HG02885 (cell line): ENCODE measurements around the gene SPG21.
"Not testable (repeated sequence)": the region's sequence is repeated elsewhere in the genome, so short reads cannot be mapped to it uniquely, and the experiment has no call there.

Experiments
- ATAC-seq: cut with Tn5 transposase; IDR thresholded peaks from one replicate; pipeline ENCODE4 v1.9.1; 2021; ENCODE audit warnings: mild to moderate bottlenecking; ENCODE audit not compliant: unreplicated experiment, poor library complexity

Gene SPG21, protein sequence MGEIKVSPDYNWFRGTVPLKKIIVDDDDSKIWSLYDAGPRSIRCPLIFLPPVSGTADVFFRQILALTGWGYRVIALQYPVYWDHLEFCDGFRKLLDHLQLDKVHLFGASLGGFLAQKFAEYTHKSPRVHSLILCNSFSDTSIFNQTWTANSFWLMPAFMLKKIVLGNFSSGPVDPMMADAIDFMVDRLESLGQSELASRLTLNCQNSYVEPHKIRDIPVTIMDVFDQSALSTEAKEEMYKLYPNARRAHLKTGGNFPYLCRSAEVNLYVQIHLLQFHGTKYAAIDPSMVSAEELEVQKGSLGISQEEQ

DNA sequence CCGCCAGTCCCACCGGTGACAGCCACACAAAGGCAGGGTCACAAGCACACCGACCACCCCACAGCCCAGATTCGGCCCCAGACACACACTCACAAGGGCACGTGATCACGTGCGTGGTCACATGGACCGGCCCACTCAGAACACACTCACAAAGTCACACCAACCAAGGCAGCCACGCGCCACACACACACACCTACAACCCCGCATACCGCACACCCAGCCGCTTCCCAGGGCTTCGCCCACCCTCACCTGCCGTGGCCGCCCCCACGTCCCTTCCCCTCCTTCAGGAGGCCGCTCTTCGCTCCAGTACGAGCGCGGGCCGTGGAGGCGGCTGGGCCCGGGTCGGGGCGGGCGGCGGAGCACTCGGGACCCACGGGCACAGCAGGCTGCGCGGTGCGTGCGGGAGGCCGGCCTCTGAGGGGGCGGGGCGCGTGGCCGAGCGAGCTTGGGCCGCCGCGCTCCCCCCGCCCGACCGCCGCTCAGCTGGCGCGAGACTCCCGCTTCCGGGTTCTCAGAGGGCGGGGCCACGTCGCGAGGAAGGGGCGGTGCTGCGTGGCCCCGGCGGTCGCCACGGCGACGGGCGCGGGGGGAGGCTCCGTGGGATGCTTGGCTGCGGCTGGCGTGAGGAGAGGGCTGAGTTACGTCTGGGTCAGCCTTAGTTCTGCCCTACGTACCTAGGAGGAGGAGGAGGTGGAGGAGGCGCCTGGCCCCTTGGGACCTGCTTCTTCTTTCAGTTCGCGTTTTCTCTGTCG is at the start of gene SPG21:
SPG21 (minus strand) TSS at position 499 of the 752 bp plus-strand sequence. CDS start 6,345 bp downstream, outside the sequence.
- peak; percentile 97 for ATAC-seq

DNA sequence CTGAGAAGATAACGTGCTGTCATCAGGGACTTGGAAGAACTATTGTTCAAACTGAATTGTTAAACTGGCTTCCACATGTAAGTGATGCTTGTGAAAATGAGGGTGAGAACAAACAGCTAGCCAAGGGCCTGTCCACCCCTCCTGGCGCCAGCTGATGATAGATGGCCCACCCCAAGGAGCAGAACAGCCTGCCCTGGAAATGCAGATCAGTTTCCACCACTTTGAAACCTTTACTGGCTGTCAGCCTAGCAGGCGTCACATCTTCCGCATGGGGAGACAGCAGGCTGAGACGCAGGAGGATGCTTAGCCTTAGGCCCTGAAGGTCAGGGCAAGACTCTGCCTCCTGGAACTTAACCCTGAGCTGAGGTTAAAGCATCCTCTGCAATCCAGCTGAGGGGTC is 49.1 kb upstream of the SPG21 start:
- ATAC-seq = no peak

DNA sequence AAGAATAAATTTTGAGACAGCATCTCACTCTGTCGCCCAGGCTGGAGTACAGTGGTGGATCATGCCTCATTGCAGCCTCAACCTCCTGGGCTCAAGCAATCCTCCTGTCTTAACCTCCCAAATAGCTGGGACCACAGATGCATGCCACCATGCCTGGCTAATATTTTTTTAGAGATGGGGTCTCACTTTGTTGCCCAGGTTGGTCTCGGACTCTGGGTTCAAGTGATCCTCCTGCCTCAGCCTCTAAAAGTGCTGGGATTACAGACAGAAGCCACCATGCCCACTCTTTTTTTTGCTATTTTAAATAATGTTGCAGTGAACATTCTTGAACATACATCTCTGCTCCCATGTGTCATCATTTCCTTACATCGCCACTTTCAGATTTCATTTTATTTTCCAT is 48.7 kb upstream of the SPG21 start:
- ATAC-seq = no peak

DNA sequence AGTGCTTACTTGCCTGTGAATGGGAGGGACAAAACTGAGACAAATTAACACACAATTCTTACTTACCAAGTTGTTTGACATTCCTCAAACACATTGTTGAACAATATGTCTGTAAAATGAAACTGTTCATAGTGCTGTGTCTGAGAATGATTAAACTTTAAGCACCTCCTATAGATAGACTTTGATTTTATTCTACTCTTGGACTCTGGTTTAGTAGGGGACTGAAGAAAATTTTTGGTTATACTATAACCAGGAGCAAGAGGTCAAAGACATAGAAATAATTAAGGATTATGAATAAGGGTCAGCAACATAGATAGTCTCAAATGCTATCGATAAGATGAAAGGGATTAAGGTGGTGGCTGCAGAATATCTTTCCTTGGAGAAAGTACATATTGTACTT is 47.6 kb upstream of the SPG21 start:
- ATAC-seq = no peak

DNA sequence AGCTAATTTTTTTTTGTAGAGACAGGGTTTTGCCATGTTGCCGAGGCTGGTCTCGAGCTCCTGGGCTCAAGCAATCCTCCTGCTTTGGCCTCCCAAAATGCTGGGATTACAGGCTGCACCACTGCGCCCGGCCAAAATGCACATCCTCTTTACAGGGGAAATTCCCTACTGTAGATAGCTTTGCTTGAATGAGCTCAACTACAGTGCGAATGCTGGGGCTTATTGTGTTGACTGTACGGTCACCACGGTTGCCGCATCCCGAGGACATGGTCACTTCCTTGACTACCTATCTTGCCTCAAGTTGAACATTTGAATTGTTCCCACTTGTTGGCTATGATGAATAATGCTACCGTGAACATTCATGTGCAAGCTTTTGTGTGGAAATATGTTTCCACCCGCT is 45.0 kb upstream of the SPG21 start:
- no peak for ATAC-seq

DNA sequence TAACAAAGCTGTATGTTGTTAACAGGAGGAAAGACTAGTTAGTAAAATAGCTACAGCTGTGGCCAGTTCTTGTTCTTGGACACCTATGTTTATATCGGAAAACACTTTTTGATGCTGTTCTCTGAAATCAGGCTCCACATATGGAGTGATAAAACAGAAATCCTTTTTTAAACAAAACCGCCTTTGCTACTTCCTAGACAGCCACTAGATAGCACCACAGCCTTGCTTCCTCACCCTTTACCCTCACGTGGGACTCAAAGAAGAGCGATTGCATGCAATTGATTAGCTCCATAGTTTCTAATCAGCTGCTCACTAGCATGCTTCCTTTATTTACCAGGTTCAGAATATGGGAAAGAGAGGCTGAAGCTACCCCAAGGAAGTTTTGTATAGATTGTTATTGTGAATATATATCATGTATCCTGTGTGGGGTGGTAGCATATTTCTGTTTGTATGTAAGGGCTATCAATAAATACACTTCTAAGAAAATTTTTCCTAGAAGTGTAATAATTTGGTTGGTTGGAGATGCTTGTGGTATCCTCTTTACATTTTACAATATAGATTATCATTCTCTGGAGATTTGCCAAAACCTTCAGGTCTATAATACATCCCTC is 44.0 kb upstream of the SPG21 start:
- no peak for ATAC-seq

DNA sequence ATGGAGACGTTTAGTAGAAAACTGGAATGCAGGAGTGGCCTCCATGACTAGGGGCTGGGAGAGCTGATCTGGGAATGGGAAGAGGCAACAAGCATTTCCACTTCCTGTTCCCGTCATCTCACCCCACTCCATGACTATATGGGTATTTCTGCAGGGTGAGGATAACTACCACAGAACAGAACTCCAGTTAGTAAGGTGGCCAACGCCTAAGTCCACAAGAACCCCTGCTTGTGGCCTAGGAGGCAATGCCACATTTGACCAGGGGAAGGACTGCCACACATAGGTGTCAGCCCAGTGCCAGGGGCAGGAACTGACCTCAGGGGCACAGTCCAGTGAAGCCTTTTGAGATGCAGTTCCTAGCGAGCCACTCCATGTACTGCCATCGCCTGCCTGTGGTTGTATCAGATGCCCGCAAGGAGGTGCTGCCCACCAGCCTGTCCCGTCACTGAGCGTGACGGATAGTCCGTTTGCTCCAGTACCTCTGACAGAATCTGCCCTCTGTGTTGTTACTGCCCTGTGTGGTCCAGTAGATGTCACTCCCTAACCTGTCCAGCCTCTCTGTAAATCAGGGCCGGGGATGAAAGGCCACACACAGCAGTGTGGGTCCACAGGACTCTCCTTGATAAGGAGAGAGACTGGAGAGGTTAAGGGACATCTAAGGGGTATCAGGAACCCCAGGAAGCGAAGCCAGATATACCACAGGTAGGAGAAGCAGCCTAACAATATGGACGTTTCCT is 43.3 kb upstream of the SPG21 start:
- no peak for ATAC-seq

DNA sequence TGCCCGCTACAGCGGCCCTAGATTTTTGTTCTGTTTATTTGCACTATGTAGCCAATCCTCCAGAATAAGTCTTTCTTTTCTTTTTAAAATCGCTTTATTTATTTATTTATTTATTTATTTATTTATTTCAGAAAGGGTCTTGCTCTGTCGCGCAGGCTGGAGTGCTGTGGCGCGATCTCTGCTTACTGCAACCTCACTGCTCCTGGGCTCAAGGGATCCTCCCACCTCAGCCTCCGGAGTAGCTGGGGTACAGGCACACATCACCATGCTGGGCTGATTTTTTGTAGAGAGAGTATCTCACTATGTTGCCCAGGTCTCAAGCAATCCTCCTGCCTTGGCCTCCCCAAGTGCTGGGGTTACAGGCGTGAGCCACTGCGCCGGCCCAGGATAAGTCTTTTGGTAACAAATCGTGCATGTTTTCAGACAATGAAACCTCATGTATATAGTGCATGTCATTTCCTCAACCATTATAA is 40.1 kb upstream of the SPG21 start:
- no peak for ATAC-seq

DNA sequence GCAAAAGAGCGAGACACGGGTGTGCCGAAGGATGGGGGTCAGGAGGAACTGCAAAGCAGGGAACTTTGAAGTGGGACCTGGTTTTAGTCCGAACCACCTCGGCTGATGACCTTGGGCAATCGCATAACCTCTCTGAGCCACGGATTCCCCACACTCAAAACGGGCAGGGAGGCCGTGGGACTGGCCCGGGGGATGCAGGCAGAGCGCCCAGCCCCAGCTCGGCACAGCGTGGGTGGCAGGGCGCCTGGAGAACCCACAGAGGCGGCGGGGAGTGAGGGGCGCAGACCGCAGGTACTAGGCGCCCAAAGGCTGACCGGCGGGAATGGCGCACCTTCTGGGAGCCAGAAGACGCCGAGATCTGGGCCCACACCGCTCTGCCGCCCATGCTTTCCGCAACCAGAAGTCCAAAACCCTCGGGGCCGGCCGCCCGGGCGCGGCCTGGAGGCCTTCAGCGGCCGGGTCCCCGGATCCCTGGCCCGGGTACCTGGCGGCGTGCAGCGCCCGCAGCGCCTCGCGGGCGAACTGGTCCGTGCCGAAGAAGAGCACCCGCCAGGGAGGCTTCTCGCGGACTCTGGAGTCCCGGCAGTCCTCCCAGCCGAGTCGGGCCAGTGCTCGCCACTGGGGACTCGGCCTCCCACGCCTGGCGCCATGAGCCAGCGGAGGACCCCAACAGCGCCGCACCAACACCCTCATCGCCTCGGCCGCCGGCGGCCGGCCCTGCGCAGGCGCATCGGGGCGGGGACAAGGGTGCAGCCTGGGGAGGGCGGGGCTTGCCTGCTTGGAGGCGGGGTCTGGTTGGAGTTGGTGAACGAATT is 39.4 kb upstream of the SPG21 start, which contains the start of gene MTFMT:
MTFMT (minus strand) TSS at position 719 of the 815 bp plus-strand sequence; CDS start at position 693, 26 bp downstream.
- peak; percentile 89 for ATAC-seq

DNA sequence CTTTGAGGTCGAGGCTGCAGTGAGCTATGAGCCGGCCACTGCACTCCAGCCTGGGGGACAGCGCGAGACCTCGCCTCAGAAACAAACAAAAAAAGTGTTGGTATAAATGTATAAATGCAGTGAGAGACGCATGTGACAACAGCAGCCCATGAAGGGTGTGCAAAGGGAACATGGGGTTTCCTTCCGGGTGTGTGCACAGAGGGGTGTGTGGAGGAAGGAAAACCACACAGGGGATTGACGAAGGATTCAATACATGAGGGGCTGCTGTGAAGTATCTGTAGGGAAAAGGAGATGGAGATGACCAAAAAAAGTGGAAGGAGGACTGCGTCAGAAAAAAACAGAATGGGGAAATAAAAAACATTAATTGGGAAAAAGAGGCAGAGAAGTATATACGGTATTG is 38.6 kb upstream of the SPG21 start:
- no peak for ATAC-seq

DNA sequence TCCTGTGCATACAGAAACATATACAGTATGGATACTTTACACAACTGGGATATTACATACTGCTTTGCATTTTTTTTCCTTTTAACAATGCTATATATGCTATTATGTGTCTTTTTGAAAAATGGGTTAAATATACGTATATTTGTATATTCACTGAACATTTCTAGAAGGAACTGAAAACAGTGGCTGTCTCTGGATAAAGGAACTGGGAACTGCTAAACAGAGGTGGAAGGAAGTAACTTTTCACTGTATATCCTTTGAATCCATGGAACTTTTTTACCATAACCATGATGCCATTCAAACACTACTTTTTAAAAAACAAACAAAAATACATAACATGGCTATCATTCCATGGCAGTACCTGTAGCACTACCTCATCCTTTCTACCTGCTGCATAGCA is 37.9 kb upstream of the SPG21 start:
- ATAC-seq = no peak

DNA sequence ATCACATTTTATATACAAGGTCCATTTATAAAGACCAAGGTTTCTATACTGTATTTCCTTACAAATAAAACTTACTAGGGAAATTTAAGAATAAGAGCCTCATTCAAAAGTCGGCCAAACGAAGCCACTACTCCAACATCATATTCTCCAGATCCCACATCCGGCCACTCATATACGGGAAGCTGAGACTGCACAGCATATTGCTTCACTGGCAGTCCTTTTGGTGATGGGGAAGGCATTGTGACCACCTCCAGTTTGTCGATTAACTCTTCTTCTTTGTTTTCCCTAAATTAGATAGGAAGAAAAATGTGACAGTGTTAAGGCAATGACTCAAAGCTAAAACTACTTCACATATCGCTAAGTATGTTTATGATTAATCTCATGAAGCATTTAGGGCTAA is 37.0 kb upstream of the SPG21 start:
- ATAC-seq = no peak

DNA sequence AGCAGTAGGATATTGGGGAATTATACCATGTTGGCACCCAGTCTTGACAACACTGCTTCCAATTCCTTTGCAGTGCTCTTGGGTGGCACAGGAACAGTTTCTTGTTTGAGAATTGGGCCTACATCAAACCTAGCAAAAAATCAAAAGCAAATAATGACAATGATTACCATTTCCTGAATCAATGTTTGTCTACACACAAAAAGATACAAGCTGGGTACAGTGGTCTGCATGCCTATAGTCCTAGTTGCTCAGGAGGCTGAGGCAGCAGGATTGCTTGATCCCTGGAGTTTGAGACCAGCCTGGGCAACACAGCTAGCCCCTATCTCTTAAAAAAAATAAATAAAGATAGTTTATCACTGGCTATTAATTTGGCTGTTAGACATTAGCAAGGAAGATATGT is 31.8 kb upstream of the SPG21 start:
- no peak for ATAC-seq

DNA sequence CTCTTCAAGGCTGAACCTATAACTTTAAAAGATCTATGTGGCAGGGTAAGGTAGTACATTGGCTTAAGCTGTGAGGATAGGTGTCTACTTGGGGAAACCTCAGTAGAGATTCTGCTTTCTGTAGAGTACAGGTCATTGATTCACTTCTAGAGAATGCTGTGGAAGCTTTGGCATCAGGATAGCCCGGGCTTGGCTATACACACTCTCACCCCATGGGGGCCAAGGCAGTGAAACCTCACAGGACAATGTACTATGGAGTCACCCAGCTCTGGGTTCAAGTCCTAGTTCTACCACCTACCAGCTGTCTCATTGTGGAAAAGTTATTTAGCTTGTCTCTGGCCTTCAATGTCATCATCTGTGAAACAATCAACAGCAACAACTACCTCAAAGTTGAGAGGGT is 30.7 kb upstream of the SPG21 start:
- no peak for ATAC-seq

DNA sequence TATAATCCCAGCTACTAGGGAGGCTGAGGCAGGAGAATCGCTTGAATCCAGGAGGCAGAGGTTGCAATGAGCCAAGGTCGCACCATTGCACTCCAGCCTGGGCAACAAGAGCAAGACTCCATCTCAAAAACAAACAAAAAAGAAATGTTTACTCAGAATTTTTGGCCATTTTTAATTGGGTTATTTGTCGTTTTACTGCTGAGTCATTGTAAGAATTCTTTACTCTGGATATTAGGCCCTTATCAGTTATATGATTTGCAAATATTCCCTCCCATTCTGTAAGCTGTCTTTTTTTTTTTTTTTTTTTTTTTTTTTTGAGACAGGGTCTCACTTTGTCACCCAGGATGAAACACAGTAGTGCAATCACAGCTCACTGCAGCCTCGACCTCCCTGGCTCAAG is 21.5 kb upstream of the SPG21 start:
- not testable (repeated sequence) for ATAC-seq

DNA sequence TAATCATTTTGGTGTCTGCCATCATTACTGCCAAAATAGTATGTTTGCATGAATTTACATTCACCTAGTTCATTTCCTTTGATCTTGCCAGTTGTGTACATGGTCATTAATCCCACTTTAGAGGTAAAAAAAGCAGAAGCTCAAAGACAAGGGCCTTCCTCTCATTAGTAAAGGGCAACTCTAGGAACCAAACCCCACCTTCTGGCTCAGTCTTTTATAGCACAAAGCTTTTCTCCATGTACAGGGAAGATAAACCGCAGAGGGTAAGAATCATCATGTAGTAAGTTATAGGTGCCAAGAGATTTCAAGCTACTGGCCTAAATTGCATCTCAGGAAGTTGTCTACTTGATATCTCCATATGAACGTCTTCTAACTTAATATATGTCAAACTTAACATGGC is 19.3 kb upstream of the SPG21 start:
- ATAC-seq = no peak

DNA sequence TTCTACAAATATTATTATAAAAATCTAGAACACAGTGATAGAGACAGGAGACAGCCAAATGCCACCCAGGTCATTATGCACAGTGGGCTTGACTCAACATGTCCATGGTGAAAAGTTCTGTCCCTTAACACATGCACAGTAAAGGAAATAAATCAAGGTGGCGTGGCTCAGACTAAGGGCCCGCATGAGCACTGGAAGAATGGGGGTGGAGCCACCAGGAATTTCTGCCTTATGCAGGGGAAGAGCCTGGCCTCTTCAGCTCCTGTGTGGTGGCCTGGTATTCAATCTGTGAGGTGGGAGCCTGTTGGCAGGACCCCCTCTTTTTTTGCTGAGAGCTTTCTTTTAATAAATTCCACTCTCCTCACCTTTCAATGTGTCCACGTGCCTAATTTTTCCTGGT is 17.2 kb upstream of the SPG21 start:
- no peak for ATAC-seq

DNA sequence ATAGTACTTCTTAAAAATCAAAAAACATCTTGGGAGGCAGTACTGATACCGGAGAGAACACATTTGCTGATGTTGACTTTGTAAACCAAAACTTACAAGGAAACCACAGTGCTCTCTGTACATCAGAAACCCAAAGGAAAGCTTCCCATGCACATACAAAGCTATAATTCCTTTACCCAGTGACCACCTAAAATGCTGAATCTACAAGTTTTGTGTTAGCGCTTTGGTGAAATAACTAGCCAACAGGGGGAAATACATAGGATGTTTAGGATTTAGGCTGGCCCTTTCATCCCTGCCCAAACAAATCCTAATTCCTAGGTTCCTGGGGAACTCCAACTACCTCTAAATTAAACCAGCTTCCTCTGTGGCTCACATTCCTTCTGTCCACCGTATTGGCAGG is 15.3 kb upstream of the SPG21 start:
- no peak for ATAC-seq

DNA sequence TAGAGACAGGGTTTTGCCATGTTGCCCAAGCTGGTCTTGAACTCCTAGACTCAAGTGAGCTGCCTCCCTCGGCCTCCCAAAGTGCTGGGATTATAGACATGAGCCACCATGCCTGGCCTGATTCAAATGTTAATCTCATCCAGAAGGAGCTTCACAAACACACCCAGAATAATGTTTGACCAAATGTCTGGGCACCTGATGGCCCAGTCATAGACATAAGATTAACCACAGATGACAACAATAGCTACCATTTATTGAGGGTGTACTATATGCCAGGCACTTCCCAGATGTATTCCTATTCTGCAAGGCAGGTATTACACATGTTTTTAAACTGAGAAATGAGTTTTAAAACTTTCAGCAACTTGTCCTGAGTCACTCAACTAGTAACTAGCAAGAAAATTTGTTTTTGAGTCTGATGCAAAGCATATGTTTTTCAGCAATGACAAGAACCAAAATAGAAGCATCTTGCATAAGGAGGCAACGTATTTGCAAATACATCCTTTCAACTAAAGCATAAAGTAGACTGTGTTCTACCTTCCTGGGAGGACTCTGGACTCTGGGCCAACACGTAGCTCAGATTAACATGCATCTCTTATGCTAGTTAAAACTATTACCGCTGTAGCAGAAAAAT is 8.1 kb upstream of the SPG21 start:
- ATAC-seq = no peak
